ENCODE measurements around the gene DUOX1.

DNA sequence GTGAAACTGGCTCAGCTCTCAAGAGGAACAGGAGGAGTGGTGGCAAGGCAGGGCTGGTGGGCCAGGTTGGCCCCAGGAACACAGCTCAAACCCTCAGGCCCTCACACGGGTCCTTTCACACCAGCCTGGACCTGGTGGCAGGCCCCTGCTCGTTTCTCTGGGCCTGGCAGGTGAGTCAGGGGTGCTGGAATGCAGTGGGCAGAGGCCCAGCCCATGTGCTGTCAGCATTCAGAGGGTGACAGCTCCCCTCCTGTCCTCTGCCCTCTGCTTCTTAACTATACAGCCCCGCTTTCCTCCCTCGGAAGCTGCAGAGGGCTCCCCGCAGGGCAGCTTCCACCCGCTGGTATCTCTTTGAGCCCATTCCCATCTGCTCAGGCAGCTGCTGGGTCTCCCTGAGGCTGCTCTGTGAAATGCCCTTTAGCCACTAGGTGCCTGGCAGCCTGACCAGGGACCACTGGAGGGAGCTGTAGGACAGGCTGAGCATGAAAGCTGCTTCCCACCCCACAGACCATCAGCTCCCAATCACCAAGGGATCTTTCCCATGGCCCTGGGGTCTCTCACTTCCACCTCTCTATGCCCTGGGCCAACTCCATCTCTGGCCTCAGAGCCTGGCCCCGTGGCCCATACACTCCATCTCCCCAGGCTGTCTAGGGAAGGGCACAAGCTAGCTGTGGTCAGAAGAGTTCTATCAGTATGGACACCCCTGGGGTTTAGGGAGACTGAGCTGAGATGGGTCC lies 33.1 kb downstream of the DUOX1 start:
- TF ChIP-seq EZH2 (IDR thresholded peaks at IDR 0.05; ENCODE audit: insufficient read depth, poor library complexity, severe bottlenecking) (no peak), EZH2phosphoT487 (IDR thresholded peaks at IDR 0.05; ENCODE audit: insufficient read depth, low read depth) (no peak)

Measured in GM23248 (cell line).